ENCODE measurements around the gene NPHP4.
A peak's percentile ranks its signal among the peaks of the same experiment; 100 is the strongest.

NPHP4 gene

DNA sequence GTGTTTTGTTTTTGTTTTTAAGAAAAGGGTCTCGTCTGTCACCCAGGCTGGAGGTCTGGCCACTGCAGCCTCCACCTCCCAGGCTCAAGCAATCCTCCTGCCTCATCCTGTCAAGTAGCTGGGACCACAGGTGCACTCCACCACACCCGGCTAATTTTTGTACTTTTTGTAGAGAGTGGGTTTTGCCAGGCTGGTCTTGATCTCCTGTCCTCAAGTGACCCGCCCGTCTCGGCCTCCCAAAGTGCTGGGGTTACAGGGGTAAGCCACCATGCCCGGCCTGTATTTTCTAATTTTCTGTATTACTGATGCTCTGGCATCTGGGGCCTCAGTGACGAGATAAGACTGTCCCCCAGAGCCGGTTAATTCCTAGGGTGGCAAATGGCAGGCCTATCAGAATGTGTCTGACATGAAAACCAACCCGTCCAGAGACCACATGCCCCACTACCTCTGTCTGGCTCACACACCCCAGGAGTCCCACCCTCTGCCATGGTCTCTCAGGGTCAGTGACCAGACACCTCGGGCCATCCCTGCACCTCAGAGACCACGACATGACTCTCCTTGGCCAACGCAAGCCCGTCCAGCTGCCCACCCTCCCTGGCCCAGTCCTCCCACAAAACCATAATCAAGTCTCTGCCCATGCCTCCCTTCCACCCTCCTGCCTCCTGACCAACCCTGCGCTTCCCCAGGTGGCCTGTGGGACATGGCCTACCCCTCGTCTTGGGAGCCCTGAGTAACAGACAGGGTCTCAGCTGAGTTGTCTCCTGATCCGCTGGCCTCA, 12.5 kb downstream of the NPHP4 start:
- Mint-ChIP-seq H3K4me1 (peaks cover 7% of the 10 kb centered on the region), H3K27ac (no peak overlapping the region), H3K27me3 (ENCODE audit: low read depth) (no peaks in the 10 kb centered on the region), H3K4me3 (no peak overlapping the region), H3K36me3 (ENCODE audit: low read depth) (peaks cover 22% of the 10 kb centered on the region), H3K9me3 (no peaks in the 10 kb centered on the region)
- TF ChIP-seq, protein P1, sequence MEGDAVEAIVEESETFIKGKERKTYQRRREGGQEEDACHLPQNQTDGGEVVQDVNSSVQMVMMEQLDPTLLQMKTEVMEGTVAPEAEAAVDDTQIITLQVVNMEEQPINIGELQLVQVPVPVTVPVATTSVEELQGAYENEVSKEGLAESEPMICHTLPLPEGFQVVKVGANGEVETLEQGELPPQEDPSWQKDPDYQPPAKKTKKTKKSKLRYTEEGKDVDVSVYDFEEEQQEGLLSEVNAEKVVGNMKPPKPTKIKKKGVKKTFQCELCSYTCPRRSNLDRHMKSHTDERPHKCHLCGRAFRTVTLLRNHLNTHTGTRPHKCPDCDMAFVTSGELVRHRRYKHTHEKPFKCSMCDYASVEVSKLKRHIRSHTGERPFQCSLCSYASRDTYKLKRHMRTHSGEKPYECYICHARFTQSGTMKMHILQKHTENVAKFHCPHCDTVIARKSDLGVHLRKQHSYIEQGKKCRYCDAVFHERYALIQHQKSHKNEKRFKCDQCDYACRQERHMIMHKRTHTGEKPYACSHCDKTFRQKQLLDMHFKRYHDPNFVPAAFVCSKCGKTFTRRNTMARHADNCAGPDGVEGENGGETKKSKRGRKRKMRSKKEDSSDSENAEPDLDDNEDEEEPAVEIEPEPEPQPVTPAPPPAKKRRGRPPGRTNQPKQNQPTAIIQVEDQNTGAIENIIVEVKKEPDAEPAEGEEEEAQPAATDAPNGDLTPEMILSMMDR (IDR thresholded peaks at IDR 0.05; ENCODE audit: unreplicated experiment in 3 of 3): no peak

DNA sequence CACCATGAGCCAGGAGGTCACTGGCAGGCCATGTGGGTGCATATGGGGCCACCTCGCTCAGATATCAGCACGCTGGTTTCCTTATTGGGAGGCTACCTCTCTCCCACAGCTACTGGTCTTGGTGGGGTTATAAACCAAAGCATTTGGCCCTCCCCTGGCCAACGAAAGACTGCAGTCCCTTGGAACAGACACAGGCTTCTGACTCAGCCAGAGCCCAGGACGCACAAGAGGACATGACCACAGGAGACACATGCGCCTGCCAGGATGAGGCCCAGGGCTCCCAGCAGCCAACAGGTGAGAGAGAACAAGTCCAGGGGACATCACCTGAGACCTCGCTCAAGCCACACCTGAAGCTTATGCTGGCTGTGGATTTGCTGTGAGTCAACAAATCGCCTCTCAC, 13.8 kb downstream of the NPHP4 start:
- H3K9me3 Mint-ChIP-seq: no peaks in the 10 kb centered on the region
- TF ChIP-seq, protein P1 (IDR thresholded peaks at IDR 0.05; ENCODE audit: unreplicated experiment in 3 of 3): no peak
- H3K36me3 Mint-ChIP-seq (ENCODE audit: low read depth): peaks cover 23% of the 10 kb centered on the region
- no peak overlapping the region for H3K27ac Mint-ChIP-seq
- no peak overlapping the region for H3K4me3 Mint-ChIP-seq
- peaks cover 7% of the 10 kb centered on the region for H3K4me1 Mint-ChIP-seq
- H3K27me3 Mint-ChIP-seq (ENCODE audit: low read depth): no peaks in the 10 kb centered on the region

- Mint-ChIP-seq H3K4me1 (peaks cover 7% of the 10 kb centered on the region), H3K4me3 (no peak overlapping the region), H3K36me3 (ENCODE audit: low read depth) (peaks cover 23% of the 10 kb centered on the region), H3K9me3 (no peaks in the 10 kb centered on the region), H3K27me3 (ENCODE audit: low read depth) (no peaks in the 10 kb centered on the region), H3K27ac (peak overlapping the region in 1 of 3 experiments; percentile 17)
- TF ChIP-seq, protein P1 (IDR thresholded peaks at IDR 0.05; ENCODE audit: unreplicated experiment in 3 of 3): no peak
Measured at GRCh38 chr1:5977494-5978444, 14.5 kb downstream of the NPHP4 start.

- TF ChIP-seq, protein P1 (IDR thresholded peaks at IDR 0.05; ENCODE audit: unreplicated experiment in 3 of 3): no peak
- Mint-ChIP-seq H3K27ac (peak overlapping the region in 1 of 3 experiments; percentile 17), H3K4me3 (no peak overlapping the region), H3K4me1 (peaks cover 7% of the 10 kb centered on the region), H3K9me3 (no peaks in the 10 kb centered on the region), H3K36me3 (ENCODE audit: low read depth) (peaks cover 23% of the 10 kb centered on the region), H3K27me3 (ENCODE audit: low read depth) (no peaks in the 10 kb centered on the region)
Measured at GRCh38 chr1:5976726-5977493, 15.3 kb downstream of the NPHP4 start.

DNA sequence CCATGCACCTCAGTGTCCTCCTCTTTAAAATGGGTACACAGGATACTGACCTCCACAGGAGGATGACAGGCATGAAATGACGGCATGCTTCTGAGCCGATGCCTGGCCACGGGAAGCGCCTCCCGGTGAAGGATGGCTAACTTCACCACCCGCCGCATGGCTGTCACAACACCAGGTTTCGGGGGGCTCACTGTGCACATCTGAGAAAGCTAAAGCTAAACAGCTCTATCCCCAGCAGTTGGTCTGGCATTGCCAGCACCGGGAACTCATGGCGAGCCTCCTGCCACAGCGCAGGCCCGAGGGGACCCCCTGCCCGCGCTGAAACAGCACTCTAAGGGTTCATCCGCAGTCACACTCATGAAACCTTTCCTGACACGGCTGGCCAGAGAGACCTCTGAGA, 16.0 kb downstream of the NPHP4 start:
- Mint-ChIP-seq H3K27me3 (ENCODE audit: low read depth) (no peaks in the 10 kb centered on the region), H3K36me3 (ENCODE audit: low read depth) (peaks cover 23% of the 10 kb centered on the region), H3K27ac (no peak overlapping the region), H3K4me3 (no peak overlapping the region), H3K9me3 (no peaks in the 10 kb centered on the region), H3K4me1 (peaks cover 6% of the 10 kb centered on the region)
- TF ChIP-seq, protein P1 (IDR thresholded peaks at IDR 0.05; ENCODE audit: unreplicated experiment in 3 of 3): no peak

All from nephron (organoid).